Mesothelial cell of epicardium (in vitro differentiated cells): ENCODE data around the gene CSK. TPM values are rescaled to one million over a fixed set of nuclear protein-coding genes. Genes with fewer than 3 reads are reported as not detected.

Source experiments
- DNase-seq, 2 experiments: peaks; one replicate each; pipeline ENCODE4 v3.0.0; 2021; ENCODE audit warnings: low spot score in 2 of 2; ENCODE audit not compliant: unreplicated experiment in 2 of 2
- H3K27ac Mint-ChIP-seq: 2 replicates; pipeline ENCODE4 v1.8.0; 2021; ENCODE audit warnings: mixed read lengths
- H3K27me3 Mint-ChIP-seq: 2 replicates; pipeline ENCODE4 v1.8.0; 2021; ENCODE audit warnings: low read depth, mixed read lengths
- H3K36me3 Mint-ChIP-seq: 2 replicates; pipeline ENCODE4 v1.8.0; 2021; ENCODE audit warnings: mixed read lengths
- H3K4me1 Mint-ChIP-seq: 2 replicates; pipeline ENCODE4 v1.8.0; 2021; ENCODE audit warnings: mixed read lengths
- H3K4me3 Mint-ChIP-seq: 2 replicates; pipeline ENCODE4 v1.8.0; 2021; ENCODE audit warnings: mild to moderate bottlenecking, moderate library complexity, mixed read lengths
- H3K9me3 Mint-ChIP-seq: 2 replicates; pipeline ENCODE4 v1.8.0; 2021; ENCODE audit warnings: mixed read lengths
- CTCF ChIP-seq: fragments of 200-600 bp; sonication (generic); IDR thresholded peaks from one replicate; pipeline ENCODE4 v1.5.0; 2021; ENCODE audit warnings: antibody characterized with exemption; ENCODE audit not compliant: unreplicated experiment
- total RNA-seq: library from RNA; stranded (reverse); gene quantifications from 3 replicates; pipeline ENCODE4 v1.2.1, GENCODE V29; 2021

CSK gene
- total RNA-seq, 1 donor from 2014 or later: 58.1 TPM

GRCh38 chr15:74822233-74822632 is 40.4 kb downstream of the CSK start:
- Mint-ChIP-seq H3K36me3 (no peaks in the 10 kb centered on the region), H3K27me3 (peaks cover 67% of the 10 kb centered on the region), H3K9me3 (no peaks in the 10 kb centered on the region), H3K4me1 (peaks cover 4% of the 10 kb centered on the region), H3K4me3 (no peak overlapping the region), H3K27ac (no peak overlapping the region)
- DNase-seq: no peak
- TF ChIP-seq CTCF: no peak

- TF ChIP-seq CTCF: no peak
- H3K27me3 Mint-ChIP-seq: peaks cover 72% of the 10 kb centered on the region
- H3K36me3 Mint-ChIP-seq: no peaks in the 10 kb centered on the region
- DNase-seq: no peak
- H3K4me3 Mint-ChIP-seq: no peak overlapping the region
- H3K9me3 Mint-ChIP-seq: no peaks in the 10 kb centered on the region
- H3K27ac Mint-ChIP-seq: no peak overlapping the region
- H3K4me1 Mint-ChIP-seq: peaks cover 2% of the 10 kb centered on the region
These were observed 41.4 kb downstream of the CSK start for GRCh38 chr15:74823324-74823723.

- Mint-ChIP-seq H3K27ac (no peak overlapping the region), H3K4me1 (peaks cover 2% of the 10 kb centered on the region), H3K36me3 (no peaks in the 10 kb centered on the region), H3K9me3 (no peaks in the 10 kb centered on the region), H3K27me3 (peaks cover 78% of the 10 kb centered on the region), H3K4me3 (no peak overlapping the region)
- no peak for TF ChIP-seq CTCF
- no peak for DNase-seq
These were observed 43.1 kb downstream of the CSK start for GRCh38 chr15:74824976-74825375.

- H3K9me3 Mint-ChIP-seq: no peaks in the 10 kb centered on the region
- peaks cover 83% of the 10 kb centered on the region for H3K27me3 Mint-ChIP-seq
- DNase-seq: no peak
- H3K4me1 Mint-ChIP-seq: peaks cover 2% of the 10 kb centered on the region
- no peak overlapping the region for H3K4me3 Mint-ChIP-seq
- H3K36me3 Mint-ChIP-seq: no peaks in the 10 kb centered on the region
- no peak overlapping the region for H3K27ac Mint-ChIP-seq
- no peak for TF ChIP-seq CTCF
These were observed 44.0 kb downstream of the CSK start for GRCh38 chr15:74825866-74826265.

GRCh38 chr15:74826364-74826819 is 44.5 kb downstream of the CSK start, which contains the start of gene CPLX3:
Gene CPLX3 (plus strand): TSS chr15:74826627. CDS start chr15:74826704, 77 bp downstream.
- Mint-ChIP-seq H3K27ac (no peak within 1 kb of the TSS), H3K4me1 (peaks cover 2% of the 10 kb centered on the region), H3K27me3 (peaks cover 87% of the 10 kb centered on the region), H3K36me3 (no peaks in the 10 kb centered on the region), H3K9me3 (no peaks in the 10 kb centered on the region), H3K4me3 (no peak within 1 kb of the TSS)
- no peak for TF ChIP-seq CTCF
- peak; percentile 47 to 79 for DNase-seq

- no peaks in the 10 kb centered on the region for H3K9me3 Mint-ChIP-seq
- H3K4me1 Mint-ChIP-seq: peaks cover 2% of the 10 kb centered on the region
- no peak overlapping the region for H3K4me3 Mint-ChIP-seq
- H3K27ac Mint-ChIP-seq: no peak overlapping the region
- DNase-seq: no peak
- H3K36me3 Mint-ChIP-seq: no peaks in the 10 kb centered on the region
- TF ChIP-seq CTCF: no peak
- H3K27me3 Mint-ChIP-seq: peaks cover 83% of the 10 kb centered on the region
These were observed 45.0 kb downstream of the CSK start for GRCh38 chr15:74826921-74827320.
